GM18505 (cell line): Measurements from ENCODE around the gene NRXN3.

Experiments
- ATAC-seq: cut with Tn5 transposase; IDR thresholded peaks from one replicate; pipeline ENCODE4 v1.9.1; 2021; ENCODE audit not compliant: unreplicated experiment
- POLR2A ChIP-seq: IDR thresholded peaks from 4 replicates; pipeline ENCODE4 v1.6.1; 2011; ENCODE audit warnings: borderline replicate concordance; ENCODE audit not compliant: insufficient read depth, insufficient read length; ENCODE audit errors: extremely low read depth

Gene NRXN3

GRCh38 chr14:78196323-78196722 is 26.1 kb downstream of the NRXN3 start:
- no peak for ATAC-seq
- no peak for TF ChIP-seq POLR2A

DNA sequence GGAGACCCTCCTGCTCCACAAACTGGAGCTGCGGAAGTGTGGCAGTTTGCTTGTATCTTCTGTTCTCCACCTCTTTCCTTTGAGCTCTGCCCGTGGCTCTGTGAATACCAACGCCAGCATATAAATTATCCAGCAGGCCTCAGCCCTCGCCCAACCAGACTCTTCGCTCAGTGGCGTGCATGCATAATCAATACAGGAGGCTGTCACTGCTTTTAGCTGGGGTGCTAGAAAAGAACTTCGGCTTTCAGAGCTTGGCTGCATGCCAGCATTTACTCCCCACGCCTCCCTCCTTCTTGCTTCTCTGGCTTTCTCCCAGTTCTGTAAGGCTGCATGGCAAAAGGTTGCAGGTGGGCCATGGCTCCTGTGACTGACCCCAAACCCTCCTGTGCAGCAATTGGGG is 26.9 kb downstream of the NRXN3 start:
- ATAC-seq, result no peak
- TF ChIP-seq POLR2A, result no peak

DNA sequence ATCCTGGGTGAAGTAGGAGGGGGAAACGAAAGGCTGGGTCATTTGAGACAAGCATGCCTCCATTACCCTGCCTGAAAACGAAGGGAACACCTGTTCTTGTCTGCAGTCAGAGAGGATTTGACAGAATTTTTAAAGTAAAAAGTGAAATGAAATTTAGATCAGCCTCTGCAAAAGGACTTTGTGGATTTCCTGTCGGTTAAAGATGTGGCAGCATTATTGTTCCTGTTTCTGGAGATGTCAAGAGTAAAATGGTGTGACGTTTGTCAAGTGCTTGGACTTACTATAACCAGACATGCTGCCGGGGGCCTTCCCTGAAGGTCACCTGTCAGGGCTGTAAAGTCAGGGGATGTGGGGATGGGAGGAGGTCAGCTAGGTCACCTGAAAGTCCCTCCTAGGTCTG is 32.0 kb downstream of the NRXN3 start:
- TF ChIP-seq POLR2A, result no peak
- no peak for ATAC-seq

DNA sequence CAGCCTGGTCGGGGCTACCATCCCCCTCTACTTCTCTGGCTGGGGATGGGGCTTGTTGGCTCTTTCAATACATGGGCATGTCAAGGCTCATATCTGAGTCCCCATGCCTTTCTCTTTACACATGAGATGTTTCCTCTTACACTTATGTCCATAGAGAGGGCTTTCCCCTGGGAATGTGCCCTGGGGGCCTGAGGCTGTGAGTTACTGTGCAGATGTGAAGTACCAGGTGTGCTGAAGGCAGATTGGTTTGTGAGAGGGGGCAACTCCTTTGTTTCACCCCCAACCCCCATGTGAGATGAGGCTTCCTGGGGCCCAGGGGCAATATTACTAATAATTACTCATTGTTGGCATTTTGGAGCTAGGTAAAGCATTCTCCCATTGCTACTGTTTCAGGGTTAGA is 32.8 kb downstream of the NRXN3 start:
- no peak for TF ChIP-seq POLR2A
- ATAC-seq, result no peak

- no peak for ATAC-seq
- no peak for TF ChIP-seq POLR2A
Observed at GRCh38 chr14:78207414-78207813, 37.2 kb downstream of the NRXN3 start.

DNA sequence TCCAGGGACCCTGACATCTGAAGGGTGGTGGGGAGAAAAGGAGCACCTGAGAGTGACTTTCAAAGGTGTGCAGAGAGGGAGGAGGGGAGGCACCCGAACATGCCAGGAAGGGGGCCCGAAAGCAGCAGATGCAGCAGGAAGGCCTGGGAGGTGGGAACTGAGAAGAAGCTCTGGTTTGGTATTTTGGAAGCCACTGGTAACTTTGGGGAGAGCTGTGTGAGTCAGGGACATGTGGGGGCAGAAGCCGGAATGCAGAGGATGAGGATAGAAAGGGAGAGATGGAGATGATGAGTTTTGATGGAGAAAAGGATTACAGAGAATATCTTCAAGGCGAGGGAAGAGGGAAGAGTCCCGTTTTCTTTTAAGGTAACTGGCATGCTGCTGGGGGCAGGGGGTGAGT is 50.1 kb downstream of the NRXN3 start:
- TF ChIP-seq POLR2A, result no peak

GRCh38 chr14:78222746-78223145 is 52.6 kb downstream of the NRXN3 start:
- ATAC-seq, result no peak
- TF ChIP-seq POLR2A, result no peak

More for the DNA sequence above, 50.1 kb downstream of the NRXN3 start:
- ATAC-seq, result no peak

DNA sequence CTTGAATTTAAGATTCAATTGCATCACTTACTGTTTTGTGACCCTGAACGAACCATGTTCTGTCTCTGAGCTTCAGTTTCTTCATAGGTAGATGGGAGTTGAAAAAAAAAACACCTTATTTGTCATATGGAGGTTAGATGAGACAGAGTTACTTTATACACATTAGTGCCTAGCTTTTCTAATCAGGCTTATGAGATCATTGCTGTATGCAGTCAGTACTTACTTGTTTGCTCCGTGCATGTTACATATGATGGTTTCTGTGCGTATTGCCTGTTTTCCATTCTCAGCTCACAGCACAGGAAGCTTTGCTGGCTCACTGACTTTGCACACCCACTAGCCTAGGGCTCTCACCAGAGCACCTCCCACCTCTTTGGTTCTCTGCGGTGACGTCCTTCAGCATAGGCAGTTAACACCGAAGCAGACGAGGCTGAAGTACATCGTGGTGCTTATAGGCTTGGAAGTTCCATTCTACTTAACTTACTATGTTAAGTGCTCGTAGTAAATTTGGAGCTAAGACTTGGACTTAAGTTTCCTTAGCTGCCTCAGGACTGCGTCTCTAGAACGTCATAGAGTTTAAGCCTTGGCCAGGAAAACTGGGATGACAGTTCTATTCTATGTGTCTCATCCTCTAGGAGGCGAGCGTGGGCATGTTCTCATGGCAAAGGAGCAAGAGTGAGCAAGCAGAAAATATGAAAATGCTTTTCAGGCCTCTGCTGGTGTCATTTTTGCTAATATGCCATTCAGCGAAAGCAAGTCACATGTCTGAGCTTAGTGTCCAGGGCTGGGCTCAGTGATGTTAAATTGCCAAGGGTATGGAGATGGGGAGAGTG is 57.3 kb downstream of the NRXN3 start:
- ATAC-seq, result no peak
- TF ChIP-seq POLR2A, result no peak

- no peak for TF ChIP-seq POLR2A
- ATAC-seq, result no peak
Observed at GRCh38 chr14:78228702-78229327, 58.6 kb downstream of the NRXN3 start.

- ATAC-seq, result no peak
- TF ChIP-seq POLR2A, result no peak
Observed at GRCh38 chr14:78232231-78233000, 62.2 kb downstream of the NRXN3 start.

GRCh38 chr14:78238141-78238540 is 68.0 kb downstream of the NRXN3 start:
- ATAC-seq, result no peak
- TF ChIP-seq POLR2A, result no peak

- ATAC-seq, result no peak
- TF ChIP-seq POLR2A, result no peak
Observed at GRCh38 chr14:78240567-78240966, 70.4 kb downstream of the NRXN3 start.

GRCh38 chr14:78242086-78242485 is 71.9 kb downstream of the NRXN3 start:
- no peak for ATAC-seq
- no peak for TF ChIP-seq POLR2A
